Measurements from ENCODE around the gene ZNF431.
"Not testable (repeated sequence)": the region's sequence is repeated elsewhere in the genome, so short reads cannot be mapped to it uniquely, and the experiment has no call there.

ZNF431 gene

GRCh38 chr19:21197590-21198295 lies 55.9 kb downstream of the ZNF431 start:
- TF ChIP-seq GATA1 (IDR thresholded peaks at IDR 0.05; ENCODE audit: low read depth, low read length) (no peak), POLR2A (IDR thresholded peaks at IDR 0.05; ENCODE audit: low read length) (no peak)
- DNase-seq = peak; percentile 23 to 58

GRCh38 chr19:21202865-21203494 lies 61.1 kb downstream of the ZNF431 start:
- TF ChIP-seq POLR2A (IDR thresholded peaks at IDR 0.05; ENCODE audit: low read length) (no peak), GATA1 (IDR thresholded peaks at IDR 0.05; ENCODE audit: low read depth, low read length) (no peak)
- DNase-seq = peak; percentile 48 to 61

DNA sequence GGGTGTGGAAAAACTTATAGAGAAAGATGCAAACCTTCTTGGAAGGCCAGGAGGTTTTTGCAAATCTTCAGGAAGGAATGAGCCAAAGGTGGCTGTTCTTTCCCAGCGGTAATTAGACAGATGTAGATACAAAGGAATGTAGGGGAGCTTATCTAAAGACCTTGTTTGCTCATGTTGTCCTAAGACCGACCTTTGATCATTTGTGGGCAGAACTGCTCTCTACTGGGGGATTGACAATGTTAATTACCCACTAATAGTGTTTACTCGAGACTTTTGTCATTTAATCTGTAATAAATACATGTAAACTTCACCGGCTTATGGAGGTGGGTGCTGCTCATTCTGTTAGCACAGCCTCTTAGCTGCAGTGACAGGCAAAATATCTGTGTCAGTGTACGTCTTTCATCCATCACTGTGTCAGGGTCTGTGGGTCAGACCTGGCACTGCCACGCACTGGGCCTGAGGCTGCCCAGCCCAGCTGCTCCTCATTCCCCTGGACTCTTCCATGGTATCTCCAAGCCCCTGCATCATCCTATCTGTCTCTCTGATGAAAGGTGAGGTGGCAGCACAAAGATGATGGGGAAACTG lies 68.3 kb downstream of the ZNF431 start:
- no peak for DNase-seq
- TF ChIP-seq POLR2A (IDR thresholded peaks at IDR 0.05; ENCODE audit: low read length) (no peak), GATA1 (IDR thresholded peaks at IDR 0.05; ENCODE audit: low read depth, low read length) (no peak)

GRCh38 chr19:21221693-21222092 lies 79.9 kb downstream of the ZNF431 start:
- no peak for DNase-seq
- TF ChIP-seq POLR2A (IDR thresholded peaks at IDR 0.05; ENCODE audit: low read length) (no peak), GATA1 (IDR thresholded peaks at IDR 0.05; ENCODE audit: low read depth, low read length) (no peak)

DNA sequence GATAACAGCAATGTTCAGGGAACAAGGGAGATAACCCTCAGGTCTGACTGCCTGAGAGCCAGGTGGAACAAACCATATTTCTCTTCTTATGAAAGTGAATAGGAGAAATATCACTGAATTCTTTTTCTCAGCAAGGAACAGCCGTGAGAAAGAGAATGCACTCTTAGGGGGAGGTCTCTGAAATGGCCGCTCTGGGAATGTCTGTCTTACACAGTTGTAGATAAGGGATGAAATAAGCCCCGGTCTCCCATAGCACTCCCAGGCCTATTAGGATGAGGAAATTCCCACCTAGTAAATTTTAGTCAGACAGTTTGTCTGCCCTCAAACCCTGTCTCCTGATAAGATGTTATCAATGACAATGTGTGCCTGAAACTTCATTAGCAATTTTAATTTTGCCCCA lies 88.1 kb downstream of the ZNF431 start:
- peak; percentile 0 to 1 for DNase-seq

- DNase-seq = no peak
- no peak for TF ChIP-seq GATA1 (IDR thresholded peaks at IDR 0.05; ENCODE audit: low read depth, low read length)
These were observed 91.9 kb downstream of the ZNF431 start for GRCh38 chr19:21233691-21234090.

- not testable (repeated sequence) for DNase-seq
These were observed 94.9 kb downstream of the ZNF431 start for GRCh38 chr19:21236751-21237150.

DNA sequence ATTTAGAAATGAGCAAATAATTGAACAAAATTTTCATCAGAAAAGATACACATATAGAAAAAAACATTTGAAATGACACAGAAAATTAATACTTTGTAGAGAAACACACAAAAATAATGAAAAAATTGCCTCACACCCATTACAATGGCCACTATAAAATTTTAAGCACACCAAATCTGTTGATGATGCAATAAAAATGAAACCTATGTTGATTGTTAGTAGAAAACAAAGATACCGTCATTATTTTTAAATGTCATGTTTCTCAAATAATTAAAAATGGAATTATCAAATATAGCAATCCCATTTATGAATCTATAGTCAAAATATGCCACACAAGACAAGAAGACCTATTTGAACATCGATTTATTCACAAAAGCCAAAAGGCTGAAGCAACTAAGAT lies 96.8 kb downstream of the ZNF431 start:
- TF ChIP-seq POLR2A (IDR thresholded peaks at IDR 0.05; ENCODE audit: low read length) = no peak
- no peak for TF ChIP-seq GATA1 (IDR thresholded peaks at IDR 0.05; ENCODE audit: low read depth, low read length)
- DNase-seq = no peak

Measured in erythroblast (primary cell).